SU-DHL-6 (cell line): Measurements from ENCODE around the gene TMC3.

Source experiments
- EZH2phosphoT487 ChIP-seq: fragments of 200-600 bp; sonication (generic), shearing (Covaris generic); conservative IDR thresholded peaks from 2 replicates; pipeline ENCODE4 v1.6.1; 2018; ENCODE audit warnings: mild to moderate bottlenecking, antibody characterized with exemption, low read length, moderate library complexity, mixed read lengths
- TF ChIP-seq, protein P1 (sequence below): fragments of 200-600 bp; sonication (generic); IDR thresholded peaks from one replicate; pipeline ENCODE4 v1.5.1; 2017; ENCODE audit warnings: antibody characterized with exemption, mild to moderate bottlenecking, low read length, moderate library complexity; ENCODE audit not compliant: insufficient read depth, poor library complexity, severe bottlenecking

DNA sequence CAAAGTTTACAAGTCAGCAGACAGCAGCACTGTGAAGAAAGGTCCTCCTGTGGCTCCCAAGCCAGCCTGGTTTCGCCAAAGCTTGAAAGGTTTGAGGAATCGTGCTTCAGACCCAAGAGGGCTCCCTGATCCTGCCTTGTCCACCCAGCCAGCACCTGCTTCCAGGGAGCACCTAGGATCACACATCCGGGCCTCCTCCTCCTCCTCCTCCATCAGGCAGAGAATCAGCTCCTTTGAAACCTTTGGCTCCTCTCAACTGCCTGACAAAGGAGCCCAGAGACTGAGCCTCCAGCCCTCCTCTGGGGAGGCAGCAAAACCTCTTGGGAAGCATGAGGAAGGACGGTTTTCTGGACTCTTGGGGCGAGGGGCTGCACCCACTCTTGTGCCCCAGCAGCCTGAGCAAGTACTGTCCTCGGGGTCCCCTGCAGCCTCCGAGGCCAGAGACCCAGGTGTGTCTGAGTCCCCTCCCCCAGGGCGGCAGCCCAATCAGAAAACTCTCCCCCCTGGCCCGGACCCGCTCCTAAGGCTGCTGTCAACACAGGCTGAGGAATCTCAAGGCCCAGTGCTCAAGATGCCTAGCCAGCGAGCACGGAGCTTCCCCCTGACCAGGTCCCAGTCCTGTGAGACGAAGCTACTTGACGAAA, 74.3 kb downstream of the TMC3 start:
- TF ChIP-seq, protein P1, sequence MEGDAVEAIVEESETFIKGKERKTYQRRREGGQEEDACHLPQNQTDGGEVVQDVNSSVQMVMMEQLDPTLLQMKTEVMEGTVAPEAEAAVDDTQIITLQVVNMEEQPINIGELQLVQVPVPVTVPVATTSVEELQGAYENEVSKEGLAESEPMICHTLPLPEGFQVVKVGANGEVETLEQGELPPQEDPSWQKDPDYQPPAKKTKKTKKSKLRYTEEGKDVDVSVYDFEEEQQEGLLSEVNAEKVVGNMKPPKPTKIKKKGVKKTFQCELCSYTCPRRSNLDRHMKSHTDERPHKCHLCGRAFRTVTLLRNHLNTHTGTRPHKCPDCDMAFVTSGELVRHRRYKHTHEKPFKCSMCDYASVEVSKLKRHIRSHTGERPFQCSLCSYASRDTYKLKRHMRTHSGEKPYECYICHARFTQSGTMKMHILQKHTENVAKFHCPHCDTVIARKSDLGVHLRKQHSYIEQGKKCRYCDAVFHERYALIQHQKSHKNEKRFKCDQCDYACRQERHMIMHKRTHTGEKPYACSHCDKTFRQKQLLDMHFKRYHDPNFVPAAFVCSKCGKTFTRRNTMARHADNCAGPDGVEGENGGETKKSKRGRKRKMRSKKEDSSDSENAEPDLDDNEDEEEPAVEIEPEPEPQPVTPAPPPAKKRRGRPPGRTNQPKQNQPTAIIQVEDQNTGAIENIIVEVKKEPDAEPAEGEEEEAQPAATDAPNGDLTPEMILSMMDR = no peak
- no peak for TF ChIP-seq EZH2phosphoT487
